Central memory CD4-positive, alpha-beta T cell (primary cell): ENCODE measurements around the gene TXNL4B.

Experiments
- DNase-seq: peaks from one replicate; pipeline ENCODE4 v3.0.0; 2022
- total RNA-seq, 3 experiments: gene quantifications; one replicate each; lab custom pipeline; 2026; lab: John Stamatoyannopoulos, UW

The TXNL4B gene
- total RNA-seq: 13.7 to 33.6 (median 16.5) reads per million in 3 experiments

DNA sequence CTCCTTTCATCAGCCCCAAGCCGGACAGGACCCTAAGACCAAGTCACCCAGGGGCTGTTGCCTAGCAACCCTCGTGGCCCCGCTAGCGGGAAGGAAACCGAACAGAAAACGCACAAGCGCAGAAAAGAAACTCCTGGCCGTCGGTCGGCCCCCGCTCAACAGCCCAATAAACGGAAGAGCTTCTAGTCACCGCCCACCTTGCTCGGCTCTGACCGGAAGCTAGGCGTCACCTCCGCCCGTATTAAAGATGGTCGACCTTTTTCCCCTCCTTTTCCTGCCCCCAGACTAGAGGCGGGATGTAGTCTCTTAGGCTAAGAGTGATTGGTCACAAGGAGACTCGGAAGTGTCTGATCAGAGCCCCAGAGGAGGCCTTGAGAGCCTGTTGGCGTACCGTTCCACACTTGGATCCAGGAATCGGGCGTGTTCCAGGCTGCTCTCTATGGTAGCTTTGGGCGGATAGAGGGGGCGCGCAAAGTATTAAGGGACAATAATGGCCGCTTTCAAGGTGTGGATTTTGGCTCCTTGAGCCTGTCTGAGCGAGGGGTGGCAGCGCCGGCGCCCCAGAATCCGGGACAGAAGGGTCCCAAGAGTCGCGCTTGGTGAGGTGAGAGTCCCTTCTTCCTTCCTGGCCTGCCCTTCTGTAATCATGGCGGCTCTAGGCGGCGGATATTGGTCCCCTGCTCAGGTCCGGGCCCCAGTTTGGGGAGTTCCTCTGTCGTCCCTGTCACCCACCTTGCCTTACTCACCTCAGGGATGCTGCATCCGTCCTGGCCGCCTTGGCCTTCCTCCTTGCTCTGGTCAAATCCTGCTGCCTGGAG lies at the start of gene TXNL4B, which contains the start of gene DHX38:
Gene TXNL4B, minus strand, starts transcription at position 173 of the 818 bp plus-strand sequence. CDS start 2,871 bp downstream, outside the sequence.
Gene DHX38, plus strand, starts transcription at position 400 of the 818 bp plus-strand sequence. CDS start 2,311 bp downstream, outside the sequence.
- peak; percentile 95 for DNase-seq

DNA sequence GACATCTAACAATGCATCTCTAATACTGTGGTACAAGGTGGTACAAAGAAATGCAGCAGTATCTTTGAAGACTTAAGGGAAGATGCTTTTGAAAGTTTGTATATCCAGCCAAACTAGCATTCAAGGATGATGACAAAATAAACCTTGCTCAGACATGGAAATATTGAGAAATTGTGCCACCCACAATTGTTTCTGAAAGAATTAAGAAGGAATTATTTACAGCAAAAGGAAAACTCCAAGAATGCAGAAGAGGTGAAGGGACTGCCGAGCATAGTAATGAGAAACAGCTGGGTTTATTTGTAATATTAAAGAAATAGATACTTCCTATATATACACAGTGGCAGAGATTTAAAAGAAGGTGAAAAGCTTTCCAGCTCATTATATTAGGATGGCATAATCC lies 49.1 kb upstream of the TXNL4B start:
- DNase-seq: no peak

DNA sequence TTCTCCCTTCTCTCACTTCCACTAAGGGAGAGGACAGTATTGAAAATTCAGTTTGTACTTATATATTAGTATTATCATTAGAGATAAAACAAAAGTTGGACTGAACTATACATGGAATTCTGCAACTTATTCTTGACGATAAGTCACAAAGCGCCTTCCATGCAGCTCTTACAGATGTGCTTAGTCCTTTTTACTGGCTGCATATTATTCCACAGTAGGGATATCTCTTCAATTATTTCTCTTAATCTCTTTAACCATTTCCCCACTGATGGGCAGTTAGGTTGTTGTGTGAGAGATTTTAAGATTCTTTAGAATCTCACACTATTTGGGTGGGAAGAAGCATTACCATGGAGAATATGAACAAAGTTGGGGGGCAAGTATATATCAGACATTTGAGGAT lies 46.5 kb upstream of the TXNL4B start:
- no peak for DNase-seq

DNA sequence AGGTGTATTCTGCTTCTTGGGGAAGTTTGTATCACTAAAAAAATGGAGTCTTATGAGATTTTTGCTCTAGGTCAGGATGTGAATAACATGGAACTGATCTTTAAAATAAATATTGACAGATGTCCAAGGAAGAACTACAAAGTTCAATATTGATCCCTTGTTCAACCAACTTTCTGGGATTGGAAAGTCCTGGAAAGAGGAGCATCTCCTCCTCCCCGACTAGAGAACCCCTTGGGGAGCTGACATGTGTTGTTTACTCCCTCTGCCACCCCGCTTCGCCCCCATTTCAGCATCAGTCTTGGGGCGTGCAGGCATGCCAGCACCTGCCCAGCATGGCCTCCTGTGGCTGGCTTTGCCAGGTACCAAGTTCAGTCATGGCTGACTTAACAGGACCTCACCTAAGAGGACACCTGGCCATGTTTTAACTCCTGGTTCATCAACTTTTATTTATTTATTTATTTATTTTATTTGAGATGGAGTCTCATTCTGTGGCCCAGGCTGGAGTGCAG lies 44.7 kb upstream of the TXNL4B start:
- DNase-seq: no peak

DNA sequence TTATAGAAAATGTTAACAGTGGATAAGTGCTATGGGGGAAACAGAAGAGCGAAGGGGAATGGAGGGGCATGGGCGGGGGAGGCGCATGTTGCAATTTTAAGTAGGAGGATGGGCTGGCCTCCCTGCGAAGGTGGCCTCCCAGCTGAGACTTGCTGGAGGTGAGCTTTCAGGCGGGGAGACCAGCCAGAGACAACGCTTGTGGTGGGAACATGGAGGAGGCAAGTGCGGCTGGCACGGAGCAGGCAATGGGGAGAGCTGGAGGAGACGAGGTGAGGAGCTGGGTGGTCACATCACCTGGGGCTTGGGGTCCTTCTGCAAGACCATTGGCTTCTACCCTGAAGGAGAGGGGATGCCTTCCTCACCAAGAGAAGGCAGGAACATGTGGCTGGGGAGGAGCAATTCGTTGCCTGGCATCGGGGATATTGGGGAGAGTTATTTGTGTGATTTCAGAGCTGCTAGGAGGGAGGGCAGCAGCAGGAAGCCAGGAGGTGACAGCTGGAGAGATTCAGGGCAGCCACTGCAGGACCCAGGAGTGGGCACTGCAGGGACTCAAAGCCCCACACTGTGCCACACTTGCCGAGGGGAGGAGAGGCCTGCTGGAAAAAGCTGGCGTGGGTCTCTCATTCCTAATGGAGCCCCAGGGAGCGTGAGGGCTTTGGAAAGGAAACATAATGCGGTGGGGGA lies 44.1 kb upstream of the TXNL4B start:
- DNase-seq: no peak

DNA sequence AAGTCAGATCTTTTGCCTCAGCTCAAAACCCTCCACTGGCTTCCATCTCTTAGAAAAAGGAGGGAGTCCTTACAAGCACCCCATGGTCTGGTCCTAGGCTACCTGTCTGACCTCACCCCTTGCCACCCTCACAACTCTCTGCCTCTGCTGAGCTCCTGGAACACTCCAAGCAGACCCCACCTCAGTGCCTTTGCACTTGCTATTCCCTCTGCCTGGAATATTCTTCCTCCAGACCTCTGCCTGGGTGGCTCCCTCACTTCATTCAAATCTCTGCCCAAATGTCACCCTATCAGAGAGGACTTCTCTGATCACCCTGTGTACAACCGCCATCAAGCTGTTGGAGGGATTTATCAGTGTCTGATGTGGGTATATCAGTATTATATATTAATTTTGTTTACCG lies 41.1 kb upstream of the TXNL4B start:
- no peak for DNase-seq

DNA sequence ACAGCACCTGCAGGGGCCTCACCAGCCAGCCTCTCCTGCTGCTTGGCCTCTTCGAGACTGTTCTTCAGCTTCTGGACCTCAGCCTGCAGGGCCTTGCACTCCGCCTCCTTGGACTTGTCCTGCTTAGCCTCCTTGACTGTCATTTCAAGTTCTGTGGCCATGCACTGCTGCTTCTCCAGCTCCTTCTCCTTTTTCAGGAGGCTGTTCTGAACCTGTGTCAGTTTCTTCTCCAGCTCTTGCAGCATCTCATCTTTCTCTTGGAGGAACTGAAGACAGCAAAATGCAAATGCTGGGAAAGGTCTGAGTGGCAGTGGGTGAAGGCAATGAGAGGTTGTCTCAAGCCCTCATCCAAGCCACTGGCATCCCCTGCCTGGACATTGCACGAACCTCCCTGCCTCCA lies 39.3 kb upstream of the TXNL4B start:
- no peak for DNase-seq

DNA sequence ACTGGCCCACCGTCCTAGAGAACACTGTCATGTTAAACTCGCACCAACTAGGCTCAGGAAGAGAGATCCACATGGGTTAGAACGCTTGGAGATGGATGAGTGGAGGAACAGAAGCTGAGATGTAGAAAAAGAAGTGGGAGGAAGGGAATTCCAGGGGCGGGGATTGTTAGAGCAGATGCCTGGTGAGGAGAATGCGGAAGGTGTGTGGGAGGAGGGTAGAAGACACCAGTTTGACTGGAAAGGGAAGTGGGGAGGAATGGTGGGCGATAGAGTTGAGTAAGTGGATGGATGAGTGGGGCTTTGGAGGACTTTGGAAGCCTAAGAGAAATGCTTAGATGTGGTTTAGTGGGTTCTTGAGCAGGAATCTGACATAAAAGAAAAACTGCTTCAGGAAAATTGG lies 37.6 kb upstream of the TXNL4B start:
- DNase-seq: no peak

DNA sequence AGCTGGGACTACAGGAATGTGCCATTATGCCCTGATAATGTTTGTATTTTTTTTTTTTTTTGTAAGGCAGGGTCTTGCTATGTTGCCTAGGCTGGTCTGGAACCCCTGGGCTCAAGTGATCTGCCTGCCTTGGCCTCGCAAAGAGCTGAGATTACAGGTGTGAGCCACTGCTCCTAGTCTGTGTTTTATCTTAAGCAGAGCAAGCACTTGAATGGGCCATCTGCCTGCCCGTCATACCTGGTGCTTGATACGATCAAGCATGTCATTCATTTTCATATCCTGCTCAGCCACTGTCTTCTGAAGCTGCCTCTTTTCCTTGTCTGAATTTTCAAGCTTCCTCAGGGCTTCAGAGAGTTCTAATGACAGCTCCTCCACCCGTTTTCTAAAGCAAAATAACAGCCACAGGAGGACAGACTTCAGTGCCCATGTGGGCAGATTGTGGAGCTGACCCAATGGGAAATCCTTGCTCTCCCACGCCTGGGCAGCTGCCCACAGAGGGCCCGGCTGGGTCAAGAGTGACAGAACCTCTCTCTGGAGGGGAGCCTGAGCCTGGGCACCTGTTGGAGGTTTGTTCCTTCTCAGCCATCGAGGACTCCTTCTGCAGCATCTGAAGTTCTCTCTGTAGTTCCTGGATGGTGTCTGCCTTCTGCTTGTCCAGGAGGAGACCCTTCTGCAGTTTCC lies 36.7 kb upstream of the TXNL4B start:
- no peak for DNase-seq

DNA sequence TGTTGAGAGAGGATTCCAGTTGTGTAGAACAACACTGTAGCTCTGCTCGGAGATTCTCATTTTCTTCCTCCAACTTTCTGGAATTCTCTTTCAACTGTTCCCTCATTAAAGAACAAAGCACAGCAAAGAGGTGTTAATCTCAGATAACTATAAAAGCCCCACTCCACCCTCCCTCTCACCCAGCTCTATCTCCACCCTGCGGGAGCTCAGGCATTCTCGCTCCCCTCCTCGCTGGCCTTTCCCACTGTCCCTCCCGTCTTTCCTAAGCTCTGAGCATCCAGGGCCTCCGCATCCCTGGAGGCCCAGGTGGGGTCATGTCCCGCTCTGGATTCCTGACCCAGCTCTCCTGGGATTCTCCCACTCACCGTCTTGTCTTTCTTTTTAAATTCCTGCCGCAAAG lies 35.3 kb upstream of the TXNL4B start:
- no peak for DNase-seq

DNA sequence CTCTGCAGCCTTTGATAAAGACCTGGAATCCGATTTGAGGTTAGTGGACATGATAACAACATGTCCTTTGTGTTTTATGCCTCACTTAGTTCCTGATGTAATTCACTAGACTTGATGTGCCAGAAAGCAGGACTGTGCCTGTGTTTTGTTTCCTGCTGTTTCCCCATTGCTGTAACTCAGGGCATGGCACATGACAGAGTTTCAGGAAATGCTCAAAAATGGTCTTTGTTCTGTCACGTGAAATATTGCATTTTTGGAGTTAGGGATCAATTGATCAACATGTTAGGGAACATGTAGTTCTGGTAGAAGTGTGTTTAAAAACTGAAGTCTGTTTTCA lies 33.0 kb upstream of the TXNL4B start:
- DNase-seq: no peak

DNA sequence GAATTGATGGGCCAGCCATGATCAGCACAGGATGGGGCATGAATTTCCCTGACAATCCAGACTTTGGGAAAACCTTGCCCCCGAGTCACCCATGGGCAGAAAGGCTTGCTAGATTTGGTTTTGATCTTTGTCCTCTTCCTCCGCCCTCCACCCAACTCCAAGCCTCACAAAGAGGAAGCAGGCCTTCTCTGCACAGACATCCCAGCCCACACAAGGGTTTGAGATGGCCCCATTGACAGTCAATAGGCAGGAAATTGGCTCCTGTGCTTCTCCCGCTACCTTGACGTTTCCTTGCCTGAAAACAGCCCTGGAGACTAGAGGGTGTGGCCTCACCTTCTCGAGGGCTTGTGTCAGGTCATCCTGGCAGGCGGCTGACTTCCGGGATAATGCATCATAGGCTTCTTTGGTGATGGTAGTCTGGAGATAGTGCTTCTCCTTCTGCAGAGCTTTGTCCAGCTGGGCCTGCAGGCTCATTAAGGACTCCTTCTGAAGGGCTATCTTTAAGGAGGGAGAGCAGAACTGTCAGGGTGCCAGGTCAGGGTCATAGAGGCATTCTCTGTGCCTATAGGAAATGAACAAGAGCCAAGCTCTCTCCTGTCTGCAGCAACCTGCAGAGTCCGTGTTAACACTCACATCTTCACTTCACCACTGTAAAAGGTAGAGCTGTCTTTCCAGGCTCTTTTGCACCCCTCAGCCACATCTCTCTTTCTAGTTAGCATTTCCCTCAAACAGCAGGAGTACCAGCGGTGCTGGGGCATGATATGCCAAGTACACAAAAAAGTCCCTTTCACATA lies 32.4 kb upstream of the TXNL4B start:
- DNase-seq: no peak

DNA sequence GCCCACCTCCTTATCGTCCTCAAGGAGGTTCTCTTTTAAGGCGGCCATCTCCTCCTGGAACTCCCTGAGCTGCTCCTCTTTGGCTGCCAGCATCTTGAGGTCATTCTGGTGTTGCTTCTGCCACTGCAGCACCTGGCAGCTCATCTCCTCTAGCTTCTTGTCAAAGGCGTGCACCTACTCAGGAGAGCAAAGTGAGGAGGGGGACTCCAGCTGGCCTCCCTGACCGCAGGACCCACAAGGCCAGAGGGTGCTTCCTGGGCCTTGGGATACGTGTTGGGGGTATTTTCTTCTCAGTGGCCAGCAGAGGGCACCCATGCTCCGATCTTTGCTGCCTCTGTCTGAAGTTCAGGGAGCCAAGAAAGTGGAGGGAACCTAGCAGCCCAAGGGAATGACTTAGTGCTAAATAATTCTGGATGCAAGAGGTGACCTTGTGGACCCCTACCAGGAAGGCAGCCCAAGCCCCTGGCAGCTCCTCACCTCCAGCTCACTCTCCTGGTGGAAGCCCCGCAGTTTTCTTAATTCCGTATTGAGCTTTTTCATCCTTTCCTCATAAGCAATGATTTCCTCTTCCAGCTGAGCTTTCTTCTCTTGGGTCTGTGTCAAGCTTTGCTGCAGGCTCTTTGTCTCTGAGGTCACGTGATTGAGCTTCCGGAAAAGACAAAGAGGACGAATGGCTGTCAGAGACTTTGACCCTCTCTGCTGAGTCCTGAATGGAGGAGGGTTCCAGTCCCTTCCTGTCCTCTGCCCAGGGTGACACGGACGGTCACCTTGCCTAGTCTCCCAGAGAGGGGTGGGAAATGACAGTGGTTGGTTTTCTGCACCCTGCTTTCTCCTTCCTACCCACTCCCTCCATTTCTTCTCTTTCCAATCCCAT lies 31.6 kb upstream of the TXNL4B start:
- peak; percentile 28 for DNase-seq

DNA sequence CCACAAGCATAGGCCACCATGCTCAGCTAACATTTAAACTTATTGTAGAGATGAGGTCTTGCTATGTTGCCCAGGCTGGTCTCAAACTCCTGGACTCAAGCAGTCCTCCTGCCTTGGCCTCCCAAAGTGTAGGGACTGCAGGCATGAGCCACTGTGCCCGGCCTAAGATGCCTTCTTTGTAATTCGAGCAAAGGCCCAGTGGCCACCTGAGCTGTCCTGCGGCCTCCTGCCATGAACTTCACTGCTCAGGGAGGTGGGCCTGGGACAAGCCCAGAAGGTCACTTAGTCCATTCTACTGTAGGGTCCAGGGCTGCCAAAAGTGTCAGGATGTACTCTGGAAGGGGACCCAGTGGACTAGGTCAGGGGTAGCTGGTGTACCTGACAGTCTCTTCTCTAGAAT lies 30.7 kb upstream of the TXNL4B start:
- DNase-seq: no peak

DNA sequence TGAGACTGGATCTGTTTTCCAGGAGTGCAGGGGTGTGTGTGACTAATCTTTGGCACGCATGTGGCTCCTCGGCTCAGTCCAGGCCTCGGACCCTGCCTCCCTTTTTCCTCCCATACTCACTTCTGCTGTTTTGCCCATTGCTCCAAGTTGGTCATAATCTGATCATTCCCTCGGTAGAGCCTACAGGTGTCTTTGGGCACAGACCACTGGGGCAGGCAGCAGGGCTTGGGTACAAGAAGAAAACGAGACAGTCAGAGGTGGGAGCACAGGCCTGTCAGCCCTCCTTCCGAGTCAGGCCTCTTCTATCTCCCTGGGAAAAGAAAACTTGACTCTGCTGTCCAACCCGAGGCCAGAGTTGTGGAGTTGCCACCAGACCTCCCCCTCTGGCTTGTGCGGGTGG lies 30.0 kb upstream of the TXNL4B start:
- no peak for DNase-seq

DNA sequence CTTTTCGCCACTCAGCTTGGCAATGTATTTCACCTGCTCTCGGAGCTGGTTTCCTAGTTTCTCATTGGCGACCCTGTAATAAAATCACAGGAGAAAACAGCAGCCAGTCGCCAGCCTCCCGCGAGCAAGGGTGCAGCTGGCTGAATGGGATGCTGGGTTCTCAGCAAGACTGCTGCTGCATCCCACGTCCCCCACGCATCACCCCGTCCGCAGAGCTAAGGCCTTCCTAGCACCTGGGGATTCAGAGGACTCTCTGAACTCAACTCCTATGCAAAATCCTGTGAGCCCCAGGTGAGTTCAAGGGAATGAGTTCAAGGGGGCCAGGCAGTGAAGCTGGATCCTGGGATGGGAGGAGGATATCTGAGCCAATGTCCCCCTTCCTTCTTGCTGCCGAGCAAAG lies 29.5 kb upstream of the TXNL4B start:
- no peak for DNase-seq

DNA sequence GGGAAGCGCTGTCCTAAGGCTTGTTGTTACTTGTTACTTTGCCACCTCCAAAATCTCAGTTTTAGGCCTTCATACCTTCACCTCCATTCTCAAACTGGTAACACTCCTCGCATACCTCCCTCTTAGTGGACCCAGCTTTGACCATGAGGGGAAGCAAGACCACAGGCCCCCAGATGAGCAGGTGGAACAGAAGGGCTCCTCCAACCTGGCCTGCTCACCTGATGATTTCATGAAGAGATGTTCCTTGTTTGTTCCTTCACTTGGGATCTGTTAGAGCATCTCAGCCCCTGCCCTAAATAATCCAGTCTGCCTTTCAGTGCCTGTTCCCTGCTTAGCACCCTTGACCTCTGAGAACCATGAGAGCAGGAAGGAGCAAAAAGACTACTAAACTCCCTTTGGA lies 28.9 kb upstream of the TXNL4B start:
- DNase-seq: no peak

DNA sequence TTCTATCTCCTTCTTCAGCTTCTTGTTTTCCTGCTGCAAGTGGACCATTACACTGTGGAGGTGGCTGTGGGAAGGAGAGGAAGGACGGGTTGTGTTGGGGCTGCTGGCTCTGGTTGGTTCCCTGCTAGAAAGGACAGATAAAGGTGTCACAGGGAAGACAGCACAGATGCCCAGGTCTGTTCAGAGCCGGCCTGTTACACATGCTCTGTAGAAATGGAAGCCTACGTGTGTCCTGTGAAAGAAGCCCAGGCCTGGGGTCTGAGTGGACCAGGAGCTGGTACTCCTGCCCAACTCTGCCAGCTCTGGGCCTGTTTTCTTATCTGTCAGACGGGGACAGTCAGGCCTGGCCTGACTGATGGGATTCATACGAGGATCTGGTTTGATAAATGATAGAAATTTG lies 26.6 kb upstream of the TXNL4B start:
- no peak for DNase-seq

DNA sequence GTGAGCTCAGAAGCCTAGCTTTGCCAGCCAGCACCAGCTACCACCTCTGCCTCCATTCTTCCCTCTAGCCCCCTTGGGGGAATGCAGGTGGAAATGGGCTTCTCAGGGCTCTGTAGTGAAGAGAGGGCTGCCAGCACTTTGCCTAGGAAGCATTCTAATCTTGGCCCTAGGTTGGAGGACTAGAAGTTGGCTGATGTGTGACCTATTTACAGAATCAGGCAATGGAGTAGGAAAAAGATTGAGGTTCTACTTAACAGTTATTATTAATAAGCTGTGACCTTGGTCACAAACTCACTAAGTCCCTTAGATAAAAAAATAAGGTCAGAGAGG lies 20.2 kb upstream of the TXNL4B start:
- no peak for DNase-seq

DNA sequence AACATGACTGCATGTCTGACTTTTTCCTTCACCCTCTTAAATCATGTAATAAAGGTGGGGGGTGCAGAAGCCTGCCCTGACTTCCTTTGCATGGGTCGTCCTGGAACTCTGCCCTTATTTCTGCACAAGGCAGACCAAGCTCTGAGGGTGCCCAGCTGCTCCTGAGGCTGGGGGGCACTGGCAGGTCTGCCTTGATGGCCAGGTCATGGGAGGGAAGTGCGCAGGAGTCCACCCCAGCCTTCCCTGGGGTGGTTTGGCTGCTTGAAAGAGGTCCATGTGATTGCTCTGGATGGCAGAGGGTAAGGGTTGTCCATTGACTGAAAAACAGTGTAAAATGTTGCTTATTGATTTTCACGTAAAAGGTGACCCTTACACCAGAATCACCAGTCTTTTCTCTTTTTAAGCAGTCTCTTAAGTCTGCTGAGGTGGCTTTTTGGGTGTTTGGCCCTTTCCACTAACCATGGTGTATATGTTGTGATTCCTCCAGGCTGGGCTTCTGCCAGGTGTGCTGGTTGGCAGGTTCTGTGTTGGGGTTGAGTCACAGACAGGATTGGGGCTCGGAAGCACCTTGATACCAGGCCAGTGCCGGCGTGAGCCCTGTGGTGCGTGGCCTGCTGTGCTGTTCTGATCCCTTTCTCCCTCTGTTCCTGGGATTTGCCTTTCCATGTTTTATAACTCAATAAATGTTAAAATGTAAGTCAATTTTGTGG lies 19.6 kb upstream of the TXNL4B start:
- no peak for DNase-seq

DNA sequence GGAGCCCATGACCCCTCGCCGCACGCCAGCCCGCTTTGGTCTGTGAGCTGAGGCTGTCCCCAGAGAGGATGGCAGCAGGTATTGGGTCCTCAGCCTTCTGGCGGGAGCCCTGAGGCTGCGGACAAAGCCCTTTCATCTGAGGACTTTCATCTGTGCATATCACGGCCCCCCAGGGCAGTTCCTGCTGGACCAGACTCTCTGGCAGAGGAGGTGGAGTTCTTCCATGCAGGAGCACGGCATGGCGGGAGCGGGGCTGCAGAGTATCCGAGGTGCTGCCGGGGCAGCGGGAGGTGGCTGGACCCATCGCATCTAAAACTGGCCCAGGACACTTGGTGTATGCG lies 19.0 kb upstream of the TXNL4B start:
- DNase-seq: no peak
